GM21367 (cell line): ENCODE results near the gene PRKACB.
A peak's percentile ranks its signal among the peaks of the same experiment; 100 is the strongest.
"Not testable (repeated sequence)": the region's sequence is repeated elsewhere in the genome, so short reads cannot be mapped to it uniquely, and the experiment has no call there.

Source experiments
- ATAC-seq: cut with Tn5 transposase; IDR thresholded peaks from one replicate; pipeline ENCODE4 v1.9.1; 2021; ENCODE audit not compliant: unreplicated experiment

The PRKACB gene

DNA sequence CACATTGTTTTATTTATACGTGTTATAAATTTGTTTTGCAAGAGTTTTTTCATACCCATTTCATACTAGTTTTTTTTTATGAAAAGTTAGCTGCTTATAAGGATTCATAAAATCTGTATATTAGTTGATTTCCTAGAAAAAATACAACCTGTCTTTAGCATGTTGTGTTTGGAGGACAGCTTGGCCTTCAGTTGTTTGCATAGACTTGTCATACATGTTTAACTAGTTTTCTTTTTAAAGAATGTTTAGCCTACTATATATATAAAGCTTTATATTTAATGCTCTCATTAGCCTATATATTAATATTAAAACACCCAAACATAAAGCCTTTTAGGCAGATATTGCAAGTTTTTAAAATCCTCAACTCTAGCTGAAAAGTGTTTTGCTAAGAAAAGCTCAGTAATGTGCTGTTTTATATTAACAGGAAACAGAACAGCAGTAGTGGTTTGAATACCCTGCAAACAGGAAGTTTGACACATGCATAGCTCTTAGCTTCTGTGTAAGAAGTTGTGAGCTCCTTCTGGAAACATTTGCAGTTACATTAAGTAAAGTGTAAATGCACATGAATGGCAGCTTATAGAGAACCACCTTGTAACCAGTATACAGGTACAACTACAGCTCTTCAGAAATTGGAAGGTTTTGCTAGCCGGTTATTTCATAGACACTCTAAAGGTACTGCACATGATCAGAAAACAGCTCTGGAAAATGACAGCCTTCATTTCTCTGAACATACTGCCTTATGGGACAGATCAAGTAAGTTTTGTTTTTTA, at the start of gene PRKACB:
PRKACB (plus strand) TSS at position 476 of the 770 bp plus-strand sequence; CDS start at position 567, 91 bp downstream.
- ATAC-seq, result peak; percentile 95

DNA sequence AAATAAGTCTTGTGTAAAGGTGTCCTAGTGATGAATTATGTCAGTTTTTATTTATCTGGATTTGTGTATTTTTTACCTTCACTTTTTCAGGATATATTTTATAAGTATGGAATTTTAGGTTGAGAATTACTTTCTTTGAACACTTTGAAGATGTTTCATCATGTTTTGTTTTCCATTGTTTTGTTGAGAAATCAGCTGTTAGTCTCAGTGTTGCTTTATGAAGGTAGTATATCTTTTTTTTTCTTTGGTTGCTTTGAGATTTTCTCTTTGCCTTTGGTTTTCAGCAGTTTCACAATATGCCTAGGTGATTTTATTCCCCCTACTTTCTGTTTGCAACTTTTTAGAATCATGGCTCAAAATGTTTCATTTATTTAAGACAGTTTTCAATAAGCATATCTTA, 48.8 kb upstream of the PRKACB start:
- ATAC-seq, result no peak

DNA sequence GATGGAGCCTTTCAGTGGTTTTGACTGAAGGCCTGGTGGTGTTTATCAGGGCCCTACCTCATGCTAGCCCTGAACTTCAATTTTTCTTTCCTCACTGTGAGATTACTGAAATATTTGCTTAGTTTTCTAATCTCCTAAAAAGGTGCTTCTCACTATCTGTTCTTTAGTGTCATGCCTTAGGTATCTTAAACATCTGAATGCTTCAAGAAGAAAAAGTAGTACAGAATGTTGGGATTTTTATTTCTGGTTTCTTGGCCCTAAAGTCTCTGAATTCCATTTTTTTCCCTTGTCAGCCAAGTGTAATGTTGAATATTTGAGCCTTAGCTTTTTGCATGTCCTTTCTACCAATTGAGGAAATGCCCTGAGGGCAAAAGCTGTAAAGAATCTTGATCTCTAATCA, 47.9 kb upstream of the PRKACB start:
- no peak for ATAC-seq

DNA sequence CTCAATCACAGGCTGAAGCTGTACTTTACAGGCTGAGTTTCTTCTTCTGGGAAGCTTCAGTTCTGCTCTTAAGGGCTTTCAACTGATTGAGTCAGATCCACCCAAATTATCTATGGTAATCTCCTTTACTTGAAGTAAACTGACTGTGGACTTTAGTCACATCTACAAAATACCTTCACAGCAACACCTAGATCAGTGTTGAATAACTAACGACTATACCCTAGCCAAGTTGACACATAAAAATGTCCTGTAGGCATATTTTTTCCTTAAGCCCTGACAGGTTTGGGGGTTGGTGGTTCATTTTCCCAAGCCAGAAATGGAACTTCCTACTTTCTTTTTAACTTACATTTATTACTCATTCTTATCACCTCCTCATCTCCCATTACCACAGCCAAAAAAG, 42.9 kb upstream of the PRKACB start:
- no peak for ATAC-seq

DNA sequence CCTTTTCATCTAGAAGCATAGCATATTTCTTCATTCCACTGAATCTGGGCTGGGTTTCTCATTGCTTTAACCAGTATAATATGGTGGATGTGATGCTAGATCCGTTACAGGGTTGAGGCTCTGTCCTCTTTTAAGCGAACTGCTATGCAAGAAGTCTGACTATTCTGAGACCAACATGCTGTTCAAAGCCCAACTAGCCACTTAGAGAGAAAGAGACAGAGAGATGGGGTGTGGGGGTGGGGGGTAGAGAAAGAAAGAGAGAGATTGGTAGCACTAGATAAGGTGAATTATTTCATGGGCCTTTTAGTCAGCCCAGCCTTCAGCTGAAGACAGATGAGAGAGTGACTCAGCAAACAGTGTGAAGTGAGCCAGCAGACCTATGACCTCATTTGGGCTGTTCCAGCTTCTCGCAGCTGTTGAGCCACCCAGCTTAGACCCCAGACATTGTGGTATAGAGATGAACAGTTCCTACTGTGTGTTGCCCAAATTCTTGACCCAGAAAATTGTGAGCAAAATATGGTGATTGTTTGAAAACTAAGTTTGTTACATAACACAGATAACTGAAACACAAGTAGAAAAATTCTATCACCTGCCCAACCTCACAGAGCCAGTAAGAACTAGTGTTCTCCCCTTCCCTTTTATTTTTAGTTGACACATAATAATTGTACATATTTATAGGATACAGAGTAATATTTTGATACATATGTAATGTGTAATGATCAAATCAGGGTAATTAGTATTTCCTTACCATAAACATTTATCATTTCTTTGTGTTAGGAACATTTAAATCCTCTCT, 40.7 kb upstream of the PRKACB start:
- ATAC-seq, result peak; percentile 76

DNA sequence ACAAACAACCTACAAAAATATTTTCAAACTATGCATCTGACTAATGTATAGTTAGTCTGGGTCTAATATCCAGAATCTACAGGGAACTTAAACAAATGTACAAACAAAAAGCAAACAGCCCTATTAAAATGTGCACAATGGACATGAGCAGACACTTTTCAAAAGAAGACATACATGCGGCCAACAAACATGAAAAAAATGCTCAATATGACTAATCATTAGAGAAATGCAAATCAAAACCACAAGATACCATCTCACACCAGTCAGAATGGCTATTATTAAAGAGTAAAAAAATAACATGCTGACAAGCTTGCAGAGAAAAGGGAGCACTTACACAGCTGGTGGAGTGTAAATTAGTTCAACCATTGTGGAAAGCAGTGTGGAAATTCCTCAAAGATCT, 36.5 kb upstream of the PRKACB start:
- not testable (repeated sequence) for ATAC-seq

DNA sequence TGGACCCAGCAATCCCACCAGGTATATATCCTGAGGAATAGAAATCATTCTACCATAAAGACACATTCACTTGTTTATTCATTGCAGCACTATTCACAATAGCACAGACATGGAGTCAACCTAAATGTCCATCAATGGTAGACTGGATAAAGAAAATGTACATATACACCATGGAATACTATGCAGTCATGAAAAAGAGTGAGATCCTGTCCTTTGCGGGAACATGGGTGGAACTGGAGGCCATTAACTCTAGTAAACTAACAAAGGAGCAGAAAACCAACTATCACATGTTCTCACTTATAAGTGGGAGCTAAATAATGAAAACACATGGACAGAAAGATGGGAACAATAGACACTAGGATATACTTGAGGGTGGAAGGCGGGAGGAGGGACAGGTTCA, 36.1 kb upstream of the PRKACB start:
- no peak for ATAC-seq

DNA sequence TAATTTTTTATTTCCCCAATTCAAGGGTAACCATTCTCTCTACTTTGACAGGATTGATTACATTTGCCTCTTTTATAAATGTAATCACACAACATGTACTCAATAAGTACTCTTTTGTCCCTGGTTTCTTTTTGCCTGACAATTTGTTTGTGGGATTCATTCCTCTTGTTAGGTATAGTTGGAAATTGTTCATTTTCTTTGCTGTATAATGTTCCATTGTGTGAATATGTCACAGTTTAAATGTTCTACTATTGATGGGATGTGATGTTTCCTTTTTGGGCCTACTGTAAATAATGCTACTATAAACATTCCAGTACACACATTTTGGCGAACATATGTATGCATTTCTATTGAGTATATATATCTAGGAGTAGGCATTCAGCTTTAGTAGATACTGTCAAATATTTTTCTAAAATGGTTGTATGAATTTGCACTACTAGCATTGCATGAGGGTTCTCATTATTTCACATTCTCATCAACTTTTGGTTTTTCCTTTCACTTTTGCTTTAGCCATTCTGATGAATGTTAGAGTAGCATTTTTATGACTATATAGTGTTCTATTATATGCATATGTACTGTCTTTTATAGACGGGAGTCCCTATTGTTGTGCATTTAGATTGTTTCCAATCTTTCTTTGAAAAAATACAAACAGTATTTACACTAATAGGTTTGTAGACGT, 35.0 kb upstream of the PRKACB start:
- ATAC-seq, result no peak

DNA sequence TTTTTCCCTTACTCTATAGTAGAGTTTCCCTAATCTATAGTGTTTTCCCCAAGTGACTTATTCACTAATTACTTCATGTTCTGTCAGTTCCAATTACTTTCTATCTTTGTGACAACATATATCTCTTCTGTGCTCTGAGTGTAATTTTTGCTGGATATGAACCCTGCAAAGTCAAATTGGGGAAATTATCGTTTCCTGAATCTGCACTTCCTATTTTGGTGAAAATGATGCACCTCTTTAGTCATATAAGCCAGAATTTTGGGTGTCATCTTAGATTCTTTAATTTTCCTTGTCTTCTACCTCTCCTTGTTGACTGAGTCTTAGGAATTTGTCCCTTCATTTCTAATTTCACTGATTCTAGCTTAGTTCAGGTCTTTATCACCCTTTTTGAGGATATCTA, 33.4 kb upstream of the PRKACB start:
- ATAC-seq, result no peak

DNA sequence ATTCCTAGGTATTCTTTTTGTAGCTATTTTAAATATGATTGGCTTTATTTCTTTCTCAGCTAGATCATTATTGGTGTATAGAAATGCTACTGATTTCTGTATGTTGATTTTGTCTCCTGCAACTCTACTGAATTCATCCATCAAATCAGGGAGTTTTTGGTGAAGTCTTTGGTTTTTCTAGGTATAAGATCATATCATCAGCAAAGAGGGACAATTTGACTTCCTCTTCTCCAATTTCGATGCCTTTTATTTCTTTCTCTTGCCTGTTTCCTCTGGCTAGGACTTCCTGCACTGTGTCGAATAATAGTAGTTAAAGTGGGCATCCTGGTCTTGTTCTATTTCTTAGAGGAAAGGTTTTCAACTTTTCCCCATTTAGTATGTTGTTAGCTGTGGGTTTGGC, 27.5 kb upstream of the PRKACB start:
- no peak for ATAC-seq

DNA sequence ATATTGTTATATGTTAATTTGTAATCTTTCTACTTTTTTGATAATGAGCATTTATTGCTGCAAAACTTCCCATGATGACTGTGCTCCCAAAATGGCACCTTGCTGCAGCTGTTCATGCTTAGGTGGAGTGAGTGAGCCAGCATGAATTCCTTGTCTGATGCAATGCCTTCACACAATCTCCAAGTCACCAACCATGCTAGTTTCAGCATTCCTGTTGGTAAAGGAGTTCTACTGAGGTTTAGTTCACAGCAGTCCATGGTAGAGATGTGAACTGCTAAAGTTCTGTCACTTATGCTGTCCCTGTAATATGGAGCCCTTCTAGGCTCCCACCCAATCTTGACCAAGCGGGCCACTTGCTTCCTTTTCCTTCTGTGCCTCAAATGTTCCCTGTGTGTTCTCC, 26.2 kb upstream of the PRKACB start:
- no peak for ATAC-seq

DNA sequence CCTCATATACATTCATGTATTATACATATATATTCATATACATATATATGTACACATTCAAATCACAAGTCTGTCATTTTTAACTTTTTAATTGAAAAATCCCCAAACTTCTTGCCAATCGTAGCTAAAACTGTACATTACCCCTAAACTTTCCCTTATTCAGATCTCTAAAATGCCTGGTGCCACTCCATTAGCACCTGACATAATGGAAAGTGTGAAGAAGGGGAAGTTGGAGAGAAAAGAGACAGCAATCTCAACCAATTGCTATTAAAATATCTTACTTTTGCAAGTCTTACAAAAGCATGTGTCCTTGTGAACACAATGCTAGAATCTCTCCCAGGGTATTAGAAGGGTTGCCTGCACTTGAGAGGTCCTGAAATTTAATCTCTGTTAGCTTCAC, 22.7 kb upstream of the PRKACB start:
- no peak for ATAC-seq

DNA sequence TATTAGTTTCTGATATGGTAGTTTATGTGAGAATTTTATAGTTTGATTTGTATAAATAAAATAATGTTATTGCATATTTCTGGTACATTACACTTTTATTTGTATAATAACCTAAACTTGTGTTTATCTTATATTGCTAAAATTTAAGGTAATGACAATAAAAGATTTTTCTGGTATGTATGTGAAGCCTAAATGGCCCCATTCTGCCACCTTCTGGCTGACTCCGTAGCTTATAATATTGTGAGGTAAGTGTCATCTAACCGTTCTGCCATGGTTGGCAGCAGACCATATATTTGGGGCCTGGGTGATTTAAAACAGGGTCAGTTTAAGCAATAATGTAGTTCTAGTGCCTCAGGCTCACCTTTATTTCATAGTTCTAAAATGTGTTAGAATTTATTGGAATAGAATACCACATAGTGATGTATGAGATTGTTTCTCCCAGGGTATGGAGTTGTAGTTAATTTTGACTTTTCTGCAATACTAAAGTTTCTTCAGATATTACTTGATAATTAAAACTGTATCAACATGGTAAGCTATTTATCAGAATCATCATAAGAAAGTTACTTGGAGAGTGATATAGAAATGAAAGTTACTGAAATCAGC, 21.2 kb upstream of the PRKACB start:
- ATAC-seq, result peak; percentile 59

DNA sequence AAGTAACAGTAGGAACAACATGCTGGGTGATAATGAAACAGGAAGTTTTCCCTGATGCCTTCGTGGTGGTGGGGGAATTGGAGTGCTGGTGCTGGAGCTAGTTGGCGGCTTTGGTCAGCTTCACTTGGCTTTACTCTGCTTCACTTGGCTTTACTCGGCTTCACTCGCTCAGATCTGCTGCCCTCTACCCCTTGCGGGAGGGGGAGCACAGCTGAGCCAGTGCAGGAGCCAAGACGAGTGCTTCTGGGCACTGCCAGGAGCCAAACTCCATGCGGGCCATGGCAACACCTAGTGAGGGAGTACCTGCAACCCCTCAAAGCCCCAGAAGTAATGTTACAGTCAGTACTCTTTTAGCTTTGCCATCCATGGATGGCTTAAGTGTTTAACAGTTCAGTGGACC, 10.6 kb upstream of the PRKACB start:
- no peak for ATAC-seq

DNA sequence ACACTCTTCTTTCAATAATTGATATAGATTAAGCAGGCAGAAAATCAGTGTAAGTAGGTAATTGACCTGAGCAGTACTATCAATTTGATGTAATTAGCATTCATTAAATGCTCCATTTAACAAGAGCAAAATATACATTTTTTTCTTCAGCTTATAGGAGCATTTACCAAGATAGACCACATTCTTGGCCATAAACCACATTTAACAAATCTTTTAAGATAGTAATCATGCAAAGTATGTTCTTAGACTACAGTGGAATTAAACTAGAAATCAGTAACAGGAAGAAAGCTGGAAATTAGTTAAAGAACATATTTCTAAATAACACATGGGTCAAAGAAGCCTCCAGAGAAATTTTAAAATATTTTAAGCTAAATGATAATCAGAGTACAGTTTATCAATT, 8.7 kb upstream of the PRKACB start:
- ATAC-seq, result no peak

DNA sequence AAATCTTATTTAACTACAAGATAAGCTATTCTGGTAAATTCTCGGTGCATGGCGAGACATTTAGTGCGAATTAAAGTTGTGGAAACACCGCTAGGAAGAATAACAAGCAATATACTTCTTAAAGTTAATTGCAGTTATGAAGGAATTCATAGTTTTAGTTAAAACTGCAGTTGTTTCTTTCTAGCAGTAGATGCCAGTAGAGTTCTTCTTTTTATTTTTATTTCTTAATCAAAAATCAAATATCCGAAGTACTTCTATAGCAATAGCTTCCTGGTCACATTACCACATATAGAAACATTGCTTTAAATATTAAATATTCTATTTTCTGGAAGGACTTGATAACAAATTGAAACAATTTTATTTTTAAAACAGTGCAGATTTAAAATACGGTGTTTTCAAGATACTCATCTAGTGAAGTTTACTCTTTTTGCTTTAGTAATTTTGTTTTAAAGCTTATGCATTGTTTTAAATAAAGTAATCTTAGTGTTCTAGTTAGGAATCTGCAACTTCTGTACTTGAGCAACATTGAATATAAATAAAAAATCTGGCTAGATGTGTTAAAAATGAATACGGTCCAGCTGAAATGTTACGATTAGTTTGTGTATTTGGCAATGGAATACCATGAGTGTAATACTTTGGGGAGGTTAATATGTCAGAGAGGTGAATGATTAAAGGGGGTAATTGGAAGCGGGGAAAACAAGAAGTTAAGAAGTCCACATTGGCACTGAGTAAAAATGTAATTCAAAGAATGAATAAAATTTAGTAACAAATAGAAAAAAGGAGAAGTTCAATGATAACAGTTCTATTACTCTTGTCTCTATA, 2.7 kb upstream of the PRKACB start:
- ATAC-seq, result no peak

DNA sequence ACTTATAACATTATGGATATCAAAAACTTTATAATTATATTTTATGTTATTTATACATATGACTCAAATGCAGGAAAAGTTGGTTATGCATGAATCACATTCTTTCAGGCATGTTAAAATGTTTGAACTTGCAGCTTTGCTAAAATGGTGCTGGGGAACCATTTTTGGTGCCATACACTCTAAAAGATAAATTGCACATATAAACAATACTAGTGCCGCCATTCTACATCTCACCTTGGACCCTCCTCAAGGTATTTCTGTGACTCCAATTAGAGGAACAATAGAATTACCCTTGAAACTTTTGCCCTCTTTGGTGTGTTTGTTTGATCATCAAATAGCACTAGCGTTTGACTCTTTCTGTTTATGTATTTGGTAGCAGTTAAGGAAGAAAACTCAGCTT, 997 bp downstream of the PRKACB start:
- ATAC-seq, result no peak

DNA sequence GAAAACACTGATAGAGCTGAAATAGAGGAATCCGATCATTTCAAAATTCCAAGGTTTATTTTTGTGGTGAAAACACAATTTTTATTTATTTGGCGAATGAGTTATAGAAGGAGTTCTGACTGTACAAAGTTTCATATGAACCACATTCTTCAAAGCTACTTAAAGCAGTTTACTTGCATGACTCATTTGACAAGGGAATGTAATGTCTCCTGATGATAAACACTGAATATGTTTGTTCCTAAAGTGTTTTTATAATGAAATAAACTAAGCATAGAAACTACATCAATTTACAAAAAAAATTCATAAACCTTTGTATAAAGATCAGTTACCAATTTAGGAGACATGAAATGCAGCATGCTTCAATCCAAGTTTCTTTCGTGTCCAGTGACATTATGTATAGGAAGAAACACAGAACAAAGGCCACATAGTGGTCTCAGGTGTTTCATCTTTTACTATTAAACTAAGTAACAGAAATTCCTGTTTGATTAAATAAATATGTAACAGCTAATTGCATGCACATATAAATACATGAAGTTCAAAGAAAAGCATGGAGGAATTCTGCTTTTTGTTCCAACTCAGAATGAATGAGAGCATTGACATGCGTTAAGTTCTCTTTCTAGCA, 2.5 kb downstream of the PRKACB start:
- no peak for ATAC-seq

DNA sequence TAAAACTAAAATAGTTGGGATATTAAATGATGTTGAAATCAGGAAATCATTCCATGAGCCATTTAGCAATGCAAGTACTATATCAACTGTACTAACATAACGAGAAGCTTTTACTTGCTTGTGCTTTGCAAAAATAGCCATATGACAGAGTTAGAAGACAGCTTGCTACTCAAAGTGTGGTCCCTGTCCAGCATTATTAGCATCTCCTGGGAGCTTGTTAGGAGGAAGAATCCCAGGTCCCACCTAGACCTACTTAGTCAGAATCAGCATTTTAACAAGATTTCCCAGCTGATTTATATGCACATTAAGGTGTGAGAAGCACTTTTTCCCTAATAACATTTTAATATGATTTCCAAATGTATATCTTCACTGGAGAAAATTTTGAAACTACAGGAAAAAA, 4.7 kb downstream of the PRKACB start:
- no peak for ATAC-seq

DNA sequence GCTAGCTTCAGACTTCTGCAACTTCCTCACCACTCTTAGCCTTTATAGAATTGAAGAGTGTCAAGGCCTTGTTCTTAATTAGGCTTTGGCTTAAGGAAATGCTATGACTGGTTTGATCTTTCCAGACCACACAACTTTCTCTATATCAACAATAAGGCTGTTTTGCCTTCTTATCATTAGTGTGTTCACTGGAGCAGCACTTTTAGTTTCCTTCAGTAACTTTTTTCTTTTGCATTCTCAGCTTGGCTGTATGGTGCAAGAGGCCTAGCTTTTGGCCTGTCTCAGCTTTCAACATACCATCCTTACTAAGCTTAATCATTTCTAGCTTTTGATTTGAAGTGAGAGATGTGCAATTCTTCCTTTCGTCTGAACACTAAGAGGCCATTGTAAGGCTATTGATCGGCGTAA, 8.6 kb downstream of the PRKACB start:
- ATAC-seq, result peak; percentile 85
